Measurements from ENCODE around the gene CCDC157.

The CCDC157 gene

DNA sequence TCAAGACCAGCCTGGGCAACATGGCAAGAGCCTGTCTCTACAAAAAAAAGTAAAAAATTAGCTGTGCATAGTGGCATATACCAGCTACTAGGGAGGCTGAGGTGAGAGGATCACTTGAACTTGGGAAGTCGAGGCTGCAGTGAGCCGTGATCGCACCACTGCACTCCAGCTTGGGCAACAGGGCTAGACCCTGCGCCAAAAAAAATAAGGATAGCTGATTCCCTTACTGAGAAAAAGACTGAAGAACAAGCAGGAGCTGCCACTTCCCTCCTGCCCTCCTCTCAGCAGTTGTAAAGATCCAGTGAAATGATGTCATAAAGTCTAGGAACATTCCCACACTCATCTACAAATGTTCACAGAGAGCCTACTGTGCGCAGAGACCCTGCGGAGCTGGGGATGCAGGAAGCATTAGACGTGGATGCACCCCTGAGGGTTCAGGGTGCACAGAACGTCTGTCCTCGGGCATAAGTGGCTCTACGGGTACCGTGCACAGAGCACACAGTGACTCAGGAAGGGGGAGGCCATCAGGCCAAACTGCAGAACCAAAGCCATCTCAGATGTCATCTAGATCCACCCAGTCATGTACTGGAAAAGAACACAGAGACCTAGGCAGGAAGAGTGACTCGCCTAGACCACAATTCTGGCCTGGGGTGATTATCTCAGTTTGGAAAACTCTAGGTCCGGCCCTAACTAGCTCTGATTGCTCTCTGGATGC is 51.7 kb downstream of the CCDC157 start:
- no peak overlapping the region for H3K4me3 ChIP-seq (ENCODE audit: control insufficient read depth, low read depth, low read length)
- TF ChIP-seq CTCF (IDR thresholded peaks at IDR 0.05; ENCODE audit: control insufficient read depth, insufficient read depth, low read depth, low read length, missing control alignments) = no peak
- peak; percentile 33 for DNase-seq (ENCODE audit: low read depth)

DNA sequence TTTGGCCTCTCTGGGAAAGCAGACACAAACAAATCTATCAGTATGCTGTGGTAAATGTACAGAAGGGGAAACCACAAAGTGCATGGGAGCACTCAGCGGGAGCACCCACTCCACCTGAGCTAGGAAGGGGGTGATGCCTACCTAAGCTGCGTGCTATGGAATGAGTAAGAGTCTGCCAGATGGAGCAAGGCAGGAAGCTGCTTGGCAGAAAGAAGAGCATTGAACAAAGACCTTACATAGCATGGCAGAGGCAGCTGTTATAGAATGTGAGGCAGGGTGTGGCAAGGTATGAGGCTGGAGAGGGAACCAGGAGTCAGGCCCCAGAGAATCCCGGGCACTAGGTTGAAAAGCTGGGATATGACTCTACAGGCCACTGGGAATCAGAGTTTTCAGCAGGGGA is 55.0 kb downstream of the CCDC157 start:
- no peak overlapping the region for H3K4me3 ChIP-seq (ENCODE audit: control insufficient read depth, low read depth, low read length)
- DNase-seq (ENCODE audit: low read depth) = no peak
- TF ChIP-seq CTCF (IDR thresholded peaks at IDR 0.05; ENCODE audit: control insufficient read depth, insufficient read depth, low read depth, low read length, missing control alignments) = no peak

GRCh38 chr22:30413001-30413400 is 56.2 kb downstream of the CCDC157 start:
- no peak for TF ChIP-seq CTCF (IDR thresholded peaks at IDR 0.05; ENCODE audit: control insufficient read depth, insufficient read depth, low read depth, low read length, missing control alignments)
- H3K4me3 ChIP-seq (ENCODE audit: control insufficient read depth, low read depth, low read length) = no peak overlapping the region

DNA sequence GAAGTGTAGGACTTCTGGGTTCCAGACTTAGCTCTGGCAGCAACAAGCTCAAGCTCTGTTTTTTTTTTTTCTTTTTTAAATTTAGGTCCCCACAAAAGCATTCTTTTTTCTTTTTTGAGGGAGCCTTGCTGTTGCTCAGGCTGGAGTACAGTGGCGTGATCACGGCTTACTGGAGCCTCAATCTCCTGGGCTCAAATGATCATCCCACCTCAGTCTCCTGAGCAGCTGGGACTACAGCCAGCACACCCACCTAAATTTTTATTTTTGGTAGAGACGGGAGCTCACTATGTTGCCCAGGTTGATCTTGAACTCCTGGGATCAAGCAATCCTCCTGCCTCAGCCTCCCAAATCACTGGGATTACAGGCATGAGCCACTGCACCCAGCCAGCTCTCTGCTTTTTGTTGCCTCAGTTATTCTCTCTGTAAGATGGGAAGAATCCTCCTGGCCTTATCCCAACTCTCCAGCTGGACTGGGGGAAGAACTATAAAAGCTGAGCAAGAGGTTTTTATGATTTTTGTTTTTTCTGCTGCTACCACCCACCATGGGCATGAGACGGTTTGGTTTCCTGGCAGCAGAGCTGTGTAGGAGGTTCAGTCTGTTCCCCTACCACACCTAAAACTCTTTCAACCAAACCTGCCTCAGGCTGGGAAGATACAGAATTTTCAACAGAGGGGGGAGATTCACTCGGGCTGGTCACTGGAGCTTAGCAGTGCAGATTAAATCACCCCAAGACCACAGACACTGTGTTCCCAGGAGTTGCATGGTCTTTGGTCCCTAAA is 57.1 kb downstream of the CCDC157 start:
- H3K4me3 ChIP-seq (ENCODE audit: control insufficient read depth, low read depth, low read length) = no peak overlapping the region
- no peak for TF ChIP-seq CTCF (IDR thresholded peaks at IDR 0.05; ENCODE audit: control insufficient read depth, insufficient read depth, low read depth, low read length, missing control alignments)
- no peak for DNase-seq (ENCODE audit: low read depth)

More at GRCh38 chr22:30413001-30413400, 56.2 kb downstream of the CCDC157 start:
- DNase-seq (ENCODE audit: low read depth) = no peak

DNA sequence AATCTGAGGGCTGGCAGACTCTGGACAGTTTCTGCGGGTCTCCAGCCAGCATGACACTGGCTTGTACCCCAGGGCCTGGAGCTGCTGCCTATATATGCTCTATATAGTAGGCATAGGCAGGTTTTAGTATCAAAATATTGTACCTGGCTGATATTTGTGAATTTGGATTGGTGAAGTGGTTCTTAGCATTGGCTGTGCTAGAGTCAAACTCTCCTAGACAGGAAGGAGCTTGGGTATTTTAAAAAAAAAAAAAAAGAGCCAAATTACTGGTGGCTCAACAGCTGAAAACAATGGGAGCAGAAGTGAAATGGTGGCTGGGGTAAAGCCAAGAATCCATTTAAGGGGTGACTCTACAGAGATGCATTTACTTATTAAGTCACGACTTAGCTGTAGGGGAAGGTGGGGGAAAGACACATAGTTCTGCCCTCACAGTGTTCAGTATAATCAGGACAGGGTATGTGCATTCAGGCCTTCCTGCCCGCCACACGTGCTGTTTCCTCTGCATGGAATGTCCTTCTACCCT is 57.8 kb downstream of the CCDC157 start:
- DNase-seq (ENCODE audit: low read depth) = no peak
- no peak overlapping the region for H3K4me3 ChIP-seq (ENCODE audit: control insufficient read depth, low read depth, low read length)
- TF ChIP-seq CTCF (IDR thresholded peaks at IDR 0.05; ENCODE audit: control insufficient read depth, insufficient read depth, low read depth, low read length, missing control alignments) = no peak

- no peak for DNase-seq (ENCODE audit: low read depth)
- TF ChIP-seq CTCF (IDR thresholded peaks at IDR 0.05; ENCODE audit: control insufficient read depth, insufficient read depth, low read depth, low read length, missing control alignments) = no peak
- H3K4me3 ChIP-seq (ENCODE audit: control insufficient read depth, low read depth, low read length) = no peak overlapping the region
These were observed 59.6 kb downstream of the CCDC157 start for GRCh38 chr22:30416403-30416802.

All from AG09309 (cell line).